ENCODE data around the gene HIPK2. TPM values are rescaled to one million over a fixed set of nuclear protein-coding genes. Genes with fewer than 3 reads are reported as not detected.

Gene HIPK2
- 25.8 to 49.0 TPM (median 38.1 TPM) in 5 replicates for total RNA-seq (2022; extraction: Qiagen RNA extraction)

DNA sequence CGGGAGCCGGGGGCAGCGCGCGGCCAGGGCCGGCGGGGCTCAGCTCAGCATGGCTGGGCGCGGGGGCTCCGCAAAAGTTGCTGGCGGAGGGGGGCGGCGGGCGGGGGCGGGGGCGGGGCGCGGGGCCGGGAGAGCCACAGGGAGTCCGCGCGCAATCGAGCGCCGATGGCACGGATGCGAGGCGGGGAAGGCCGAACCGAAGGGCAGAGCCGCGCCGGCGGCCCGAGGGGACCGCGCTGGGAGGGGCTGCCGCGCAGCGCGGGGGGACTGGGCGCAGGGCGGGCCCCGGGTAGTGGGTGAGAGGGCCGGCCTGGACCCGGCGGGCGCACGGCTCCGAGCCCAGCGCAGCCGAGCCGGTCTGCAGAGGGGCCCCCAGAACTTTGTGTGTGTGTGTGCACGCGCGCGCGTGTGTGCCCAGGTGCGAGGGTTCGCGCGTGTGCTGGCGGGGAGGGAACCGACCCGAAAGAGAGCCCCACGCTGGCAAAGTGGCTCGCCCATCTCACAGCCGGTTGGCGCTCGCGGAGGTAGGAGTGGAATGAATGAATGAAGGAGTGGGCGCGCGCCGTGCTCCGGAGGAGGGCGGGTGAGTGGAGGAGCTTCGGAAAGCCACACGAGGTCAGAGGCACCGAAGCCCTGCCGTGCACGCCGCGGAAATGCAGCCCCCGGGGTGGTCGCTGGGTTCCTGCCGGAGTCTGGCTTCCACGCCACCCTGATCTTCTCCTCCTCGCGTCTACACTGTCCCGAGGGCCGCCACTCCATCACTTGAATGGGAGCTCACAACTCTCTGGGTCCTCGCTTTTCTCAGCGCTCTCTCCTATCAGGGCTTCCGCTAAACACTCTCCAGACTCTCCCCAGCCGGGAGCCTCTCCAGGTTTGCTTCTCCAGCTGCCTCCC, at the start of gene HIPK2:
HIPK2 (minus strand) TSS at position 51 of the 894 bp plus-strand sequence. CDS start 375 bp downstream, outside the sequence.

DNA sequence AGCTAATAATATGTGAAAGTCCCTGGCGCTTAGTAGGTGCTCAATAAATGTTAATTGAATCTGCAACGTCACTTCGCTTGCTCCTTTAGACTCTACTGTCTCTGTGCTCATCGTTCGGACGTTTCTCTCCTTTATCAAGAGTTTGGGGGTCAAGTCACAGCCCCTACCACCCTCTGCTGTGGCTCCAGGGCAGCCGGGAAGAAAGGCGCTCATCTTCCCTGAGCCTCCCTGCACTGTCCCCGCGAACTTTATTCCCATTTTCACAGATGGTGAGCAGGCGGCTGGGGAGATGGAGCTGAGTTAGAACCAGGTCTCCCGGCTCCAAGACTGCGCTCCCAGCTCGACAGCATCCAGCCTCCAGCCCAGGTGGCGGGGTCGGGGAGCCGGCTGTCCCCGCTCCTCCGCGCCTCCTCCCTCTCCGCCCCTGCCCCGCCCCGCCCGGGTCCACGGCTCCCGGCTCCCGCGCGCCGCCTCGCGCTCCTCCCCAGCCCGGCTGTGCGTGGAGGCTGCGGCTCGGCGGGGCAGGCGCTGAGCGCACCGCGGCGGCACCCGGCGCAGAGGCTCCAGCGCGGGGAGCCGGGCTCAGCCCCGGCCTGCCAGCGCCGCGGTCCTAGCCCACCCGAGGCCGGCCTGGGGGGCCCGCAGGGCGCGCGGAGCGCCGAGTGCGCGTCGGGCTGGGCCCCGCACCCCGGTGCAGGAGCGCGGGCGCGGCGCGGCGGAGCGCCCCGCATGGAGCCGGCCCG, 254.4 kb downstream of the HIPK2 start, which contains the start of gene CLEC2L:
CLEC2L (plus strand) TSS at position 487 of the 743 bp plus-strand sequence; CDS start at position 730, 243 bp downstream.

Other genes starting within 250 kb of the HIPK2 start
- gene TBXAS1, start 51.3 kb upstream of the HIPK2 start, total RNA-seq (2022; extraction: Qiagen RNA extraction), result 13.2 to 15.9 TPM (median 14.8 TPM) in 5 replicates

All from A549 treated with Hydrocortisone at 1 μM for 4 hours (cell line).